ENCODE measurements around the gene GNPTAB.

Gene GNPTAB

GRCh38 chr12:101745481-101745880 is 85.3 kb downstream of the GNPTAB start:
- Histone ChIP-seq H2AFZ (no peak overlapping the region), H3K27me3 (ENCODE audit: control insufficient read depth, insufficient read depth, low read length) (no peaks in the 10 kb centered on the region), H3K79me2 (no peaks in the 10 kb centered on the region), H3K9ac (no peak overlapping the region), H3K36me3 (ENCODE audit: control insufficient read depth, insufficient read depth, low read length) (no peaks in the 10 kb centered on the region), H3K9me3 (ENCODE audit: control insufficient read depth, low read length) (no peaks in the 10 kb centered on the region), H3K27ac (no peak overlapping the region), H3K4me3 (ENCODE audit: low read depth, low read length) (no peak overlapping the region), H3K4me1 (no peaks in the 10 kb centered on the region), H3K4me2 (ENCODE audit: low read length) (no peak overlapping the region)
- TF ChIP-seq CTCF (IDR thresholded peaks at IDR 0.05) = no peak

GRCh38 chr12:101743724-101744472 is 86.9 kb downstream of the GNPTAB start:
- H2AFZ ChIP-seq = no peak overlapping the region

GRCh38 chr12:101743242-101743641 is 87.5 kb downstream of the GNPTAB start:
- Histone ChIP-seq H3K27ac (peak overlapping the region; percentile 17), H3K4me3 (ENCODE audit: low read depth, low read length) (no peak overlapping the region), H3K4me1 (no peaks in the 10 kb centered on the region), H3K4me2 (ENCODE audit: low read length) (no peak overlapping the region), H3K79me2 (no peaks in the 10 kb centered on the region), H2AFZ (no peak overlapping the region), H3K27me3 (ENCODE audit: control insufficient read depth, insufficient read depth, low read length) (no peaks in the 10 kb centered on the region), H3K9me3 (ENCODE audit: control insufficient read depth, low read length) (no peaks in the 10 kb centered on the region), H3K36me3 (ENCODE audit: control insufficient read depth, insufficient read depth, low read length) (no peaks in the 10 kb centered on the region), H3K9ac (no peak overlapping the region)
- TF ChIP-seq CTCF (IDR thresholded peaks at IDR 0.05) = no peak

More at GRCh38 chr12:101743724-101744472, 86.9 kb downstream of the GNPTAB start:
- peak overlapping the region; percentile 17 for H3K27ac ChIP-seq
- H3K79me2 ChIP-seq = no peaks in the 10 kb centered on the region
- no peaks in the 10 kb centered on the region for H3K36me3 ChIP-seq (ENCODE audit: control insufficient read depth, insufficient read depth, low read length)
- no peak overlapping the region for H3K4me3 ChIP-seq (ENCODE audit: low read depth, low read length)
- H3K4me2 ChIP-seq (ENCODE audit: low read length) = no peak overlapping the region
- no peaks in the 10 kb centered on the region for H3K27me3 ChIP-seq (ENCODE audit: control insufficient read depth, insufficient read depth, low read length)
- no peaks in the 10 kb centered on the region for H3K4me1 ChIP-seq
- H3K9ac ChIP-seq = no peak overlapping the region
- TF ChIP-seq CTCF (IDR thresholded peaks at IDR 0.05) = no peak
- no peaks in the 10 kb centered on the region for H3K9me3 ChIP-seq (ENCODE audit: control insufficient read depth, low read length)

- no peak overlapping the region for H3K4me3 ChIP-seq (ENCODE audit: low read depth, low read length)
- H3K9ac ChIP-seq = no peak overlapping the region
- TF ChIP-seq CTCF (IDR thresholded peaks at IDR 0.05) = no peak
- no peak overlapping the region for H3K27ac ChIP-seq
- no peak overlapping the region for H3K4me2 ChIP-seq (ENCODE audit: low read length)
- no peaks in the 10 kb centered on the region for H3K79me2 ChIP-seq
- H3K27me3 ChIP-seq (ENCODE audit: control insufficient read depth, insufficient read depth, low read length) = no peaks in the 10 kb centered on the region
- H3K36me3 ChIP-seq (ENCODE audit: control insufficient read depth, insufficient read depth, low read length) = no peaks in the 10 kb centered on the region
- H2AFZ ChIP-seq = no peak overlapping the region
- H3K4me1 ChIP-seq = no peaks in the 10 kb centered on the region
- no peaks in the 10 kb centered on the region for H3K9me3 ChIP-seq (ENCODE audit: control insufficient read depth, low read length)
These were observed 89.8 kb downstream of the GNPTAB start for GRCh38 chr12:101740980-101741379.

- Histone ChIP-seq H3K27me3 (ENCODE audit: control insufficient read depth, insufficient read depth, low read length) (no peaks in the 10 kb centered on the region), H2AFZ (no peak overlapping the region), H3K27ac (no peak overlapping the region), H3K9ac (no peak overlapping the region), H3K4me3 (ENCODE audit: low read depth, low read length) (no peak overlapping the region), H3K4me2 (ENCODE audit: low read length) (no peak overlapping the region), H3K36me3 (ENCODE audit: control insufficient read depth, insufficient read depth, low read length) (no peaks in the 10 kb centered on the region), H3K9me3 (ENCODE audit: control insufficient read depth, low read length) (no peaks in the 10 kb centered on the region), H3K4me1 (no peaks in the 10 kb centered on the region), H3K79me2 (no peaks in the 10 kb centered on the region)
- TF ChIP-seq CTCF (IDR thresholded peaks at IDR 0.05) = no peak
These were observed 90.2 kb downstream of the GNPTAB start for GRCh38 chr12:101740566-101740965.
